Colonic mucosa (tissue), 4 donors: ENCODE results near the gene GIPC3. TPM values are rescaled to one million over a fixed set of nuclear protein-coding genes. Genes with fewer than 3 reads are reported as not detected.

Experiments used
- DNase-seq: peaks from one replicate; pipeline ENCODE4 v3.0.0-alpha.2; 2020
- H3K27ac ChIP-seq: fragments of 200-600 bp; one replicate; pipeline ENCODE4 v1.8.0; 2021
- H3K27me3 ChIP-seq: fragments of 200-600 bp; one replicate; pipeline ENCODE4 v1.8.0; 2021
- H3K36me3 ChIP-seq: fragments of 200-600 bp; one replicate; pipeline ENCODE4 v1.8.0; 2021
- H3K4me1 ChIP-seq: fragments of 200-600 bp; one replicate; pipeline ENCODE4 v1.8.0; 2021; ENCODE audit warnings: mild to moderate bottlenecking
- H3K4me3 ChIP-seq: fragments of 200-600 bp; one replicate; pipeline ENCODE4 v1.8.0; 2021
- H3K9ac ChIP-seq, 2 donors: one replicate each; pipeline ENCODE4 v1.7.0; 2013; ENCODE audit warnings: control low read depth in 2 of 2, low read depth in 2 of 2, low read length in 2 of 2
- H3K9me3 ChIP-seq: fragments of 200-600 bp; one replicate; pipeline ENCODE4 v1.8.0; 2021
- CTCF ChIP-seq: fragments of 200-600 bp; IDR thresholded peaks from one replicate; pipeline ENCODE4 v1.8.0; 2022; ENCODE audit warnings: antibody characterized with exemption, mild to moderate bottlenecking
- intact Hi-C: fragments of 100-400 bp; cut with DNase I; formaldehyde crosslinking; loops from one replicate; pipeline ENCODE4 v1.14.1; 2022
- total RNA-seq, 2 donors: library from RNA; stranded (reverse); fragmentation: NEBNext Ultra II Directional in 1 of 2; extraction: Animal tissue kit (Norgen Biotek cat#: 25700) in 1 of 2; gene quantifications; one replicate each; pipeline ENCODE4 v1.2.1, GENCODE V29; 2021
- donor health status: healthy.
- donor health status: DM: no; HTN: no; CAD: no.
- donor health status: DM: no; HTN: no; CAD: no.

The GIPC3 gene
- total RNA-seq, result 1 to 10 TPM in 1 of 2 donors, under 1 TPM in 1; 0.40 to 1.1 TPM

- TF ChIP-seq CTCF, result no peak
- H3K27ac ChIP-seq, result no peak within 1 kb of the TSS
- H3K36me3 ChIP-seq, result no peaks in the 10 kb centered on the region
- DNase-seq, result no peak
- H3K27me3 ChIP-seq, result peaks cover 10% of the 10 kb centered on the region
- H3K4me1 ChIP-seq, result no peaks in the 10 kb centered on the region
- peak within 1 kb of the TSS in 1 of 2 donors; percentile 43 for H3K9ac ChIP-seq
- H3K4me3 ChIP-seq, result peak within 1 kb of the TSS; percentile 17
- intact Hi-C loops, result no loop called here
- H3K9me3 ChIP-seq, result no peaks in the 10 kb centered on the region
Measured at GRCh38 chr19:3585301-3586126, at the start of gene GIPC3. TSS of gene GIPC3 (plus strand) at chr19:3585478. CDS start at chr19:3585598, 120 bp downstream.

- Histone ChIP-seq H3K4me1 (no peaks in the 10 kb centered on the region), H3K36me3 (peaks cover 21% of the 10 kb centered on the region), H3K4me3 (no peak overlapping the region), H3K9me3 (no peaks in the 10 kb centered on the region), H3K27me3 (no peaks in the 10 kb centered on the region), H3K9ac (no peak overlapping the region), H3K27ac (no peak overlapping the region)
- intact Hi-C loops, result no loop called here
- TF ChIP-seq CTCF, result no peak
- DNase-seq, result no peak
Measured at GRCh38 chr19:3535563-3535965, 49.7 kb upstream of the GIPC3 start.

- no peak for DNase-seq
- H3K4me3 ChIP-seq, result no peak overlapping the region
- TF ChIP-seq CTCF, result no peak
- H3K27ac ChIP-seq, result no peak overlapping the region
- H3K4me1 ChIP-seq, result no peaks in the 10 kb centered on the region
- no peaks in the 10 kb centered on the region for H3K9me3 ChIP-seq
- intact Hi-C loops, result no loop called here
- H3K27me3 ChIP-seq, result no peaks in the 10 kb centered on the region
- no peak overlapping the region for H3K9ac ChIP-seq
- H3K36me3 ChIP-seq, result peaks cover 21% of the 10 kb centered on the region
Measured at GRCh38 chr19:3535981-3536380, 49.3 kb upstream of the GIPC3 start.

GRCh38 chr19:3536429-3537100 is 48.7 kb upstream of the GIPC3 start:
- no peaks in the 10 kb centered on the region for H3K9me3 ChIP-seq
- no peaks in the 10 kb centered on the region for H3K4me1 ChIP-seq
- no peak for TF ChIP-seq CTCF
- no peak for DNase-seq
- H3K36me3 ChIP-seq, result peaks cover 21% of the 10 kb centered on the region
- intact Hi-C loops, result no loop called here
- no peaks in the 10 kb centered on the region for H3K27me3 ChIP-seq
- no peak overlapping the region for H3K27ac ChIP-seq
- H3K9ac ChIP-seq, result peak overlapping the region in 1 of 2 donors; percentile 12
- H3K4me3 ChIP-seq, result no peak overlapping the region

- no peaks in the 10 kb centered on the region for H3K27me3 ChIP-seq
- no peak for TF ChIP-seq CTCF
- no peak overlapping the region for H3K4me3 ChIP-seq
- no peaks in the 10 kb centered on the region for H3K4me1 ChIP-seq
- intact Hi-C loops, result no loop called here
- peaks cover 17% of the 10 kb centered on the region for H3K36me3 ChIP-seq
- H3K9ac ChIP-seq, result no peak overlapping the region
- no peak for DNase-seq
- H3K9me3 ChIP-seq, result no peaks in the 10 kb centered on the region
- H3K27ac ChIP-seq, result no peak overlapping the region
Measured at GRCh38 chr19:3537101-3537437, 48.2 kb upstream of the GIPC3 start.
